ENCODE results near the gene S100A14. TPM values are rescaled to one million over a fixed set of nuclear protein-coding genes. Genes with fewer than 3 reads are reported as not detected.

The S100A14 gene
- polyA plus RNA-seq, 2 of the 4 experiments (the other 2 are of a cell fraction) = 0.21 TPM

- no peak for TF ChIP-seq CHD2 (IDR thresholded peaks at IDR 0.05; ENCODE audit: low read length, partially characterized antibody)
Observed at GRCh38 chr1:153565529-153566374, 50.4 kb downstream of the S100A14 start, which contains the start of gene S100A2 (continued).

Other genes with a start within 250 kb of the S100A14 start
- gene S100A12, start 240.7 kb downstream of the S100A14 start, polyA plus RNA-seq (2011; rRNA removed) = not detected in 2 replicates
- not detected in 3 replicates for gene S100A12, start 240.7 kb downstream of the S100A14 start, polyA plus RNA-seq (2017; fragmentation: RNase III; extraction: RNeasy Plus Mini Kit Qiagen cat#74134 plus additional on column Dnase treatment)
- not detected in 2 replicates for gene S100A8, start 225.3 kb downstream of the S100A14 start, polyA plus RNA-seq (2011; rRNA removed)
- gene S100A8, start 225.3 kb downstream of the S100A14 start, polyA plus RNA-seq (2017; fragmentation: RNase III; extraction: RNeasy Plus Mini Kit Qiagen cat#74134 plus additional on column Dnase treatment) = not detected in 3 replicates
- not detected in 2 replicates for gene S100A7A, start 199.8 kb downstream of the S100A14 start, polyA plus RNA-seq (2011; rRNA removed)
- gene S100A7A, start 199.8 kb downstream of the S100A14 start, polyA plus RNA-seq (2017; fragmentation: RNase III; extraction: RNeasy Plus Mini Kit Qiagen cat#74134 plus additional on column Dnase treatment) = not detected in 3 replicates
- gene S100A7, start 155.7 kb downstream of the S100A14 start, polyA plus RNA-seq (2011; rRNA removed) = not detected in 2 replicates
- not detected in 3 replicates for gene S100A7, start 155.7 kb downstream of the S100A14 start, polyA plus RNA-seq (2017; fragmentation: RNase III; extraction: RNeasy Plus Mini Kit Qiagen cat#74134 plus additional on column Dnase treatment)
- 898 and 1,226 TPM in 2 replicates for gene S100A6, start 80.3 kb downstream of the S100A14 start, polyA plus RNA-seq (2011; rRNA removed)
- gene S100A6, start 80.3 kb downstream of the S100A14 start, polyA plus RNA-seq (2017; fragmentation: RNase III; extraction: RNeasy Plus Mini Kit Qiagen cat#74134 plus additional on column Dnase treatment) = 2,810 to 4,567 TPM (median 3,552 TPM) in 3 replicates
- 0.48 and 0.68 TPM in 2 replicates for gene S100A5, start 75.4 kb downstream of the S100A14 start, polyA plus RNA-seq (2011; rRNA removed)
- gene S100A5, start 75.4 kb downstream of the S100A14 start, polyA plus RNA-seq (2017; fragmentation: RNase III; extraction: RNeasy Plus Mini Kit Qiagen cat#74134 plus additional on column Dnase treatment) = 0.17 to 0.57 TPM (median 0.45 TPM) in 3 replicates
- gene S100A4, start 70.5 kb downstream of the S100A14 start, polyA plus RNA-seq (2011; rRNA removed) = 590 and 814 TPM in 2 replicates
- 2,180 to 3,189 TPM (median 2,584 TPM) in 3 replicates for gene S100A4, start 70.5 kb downstream of the S100A14 start, polyA plus RNA-seq (2017; fragmentation: RNase III; extraction: RNeasy Plus Mini Kit Qiagen cat#74134 plus additional on column Dnase treatment)
- gene S100A3, start 67.1 kb downstream of the S100A14 start, polyA plus RNA-seq (2011; rRNA removed) = 25.0 and 25.4 TPM in 2 replicates
- gene S100A3, start 67.1 kb downstream of the S100A14 start, polyA plus RNA-seq (2017; fragmentation: RNase III; extraction: RNeasy Plus Mini Kit Qiagen cat#74134 plus additional on column Dnase treatment) = 71.1 to 88.9 TPM (median 74.0 TPM) in 3 replicates
- gene S100A2, start 50.5 kb downstream of the S100A14 start, polyA plus RNA-seq (2011; rRNA removed) = 5.1 and 6.0 TPM in 2 replicates
- gene S100A2, start 50.5 kb downstream of the S100A14 start, polyA plus RNA-seq (2017; fragmentation: RNase III; extraction: RNeasy Plus Mini Kit Qiagen cat#74134 plus additional on column Dnase treatment) = 13.4 to 19.5 TPM (median 15.9 TPM) in 3 replicates
- 270 and 294 TPM in 2 replicates for gene S100A16, start 3.2 kb downstream of the S100A14 start, polyA plus RNA-seq (2011; rRNA removed)
- 259 to 298 TPM (median 290 TPM) in 3 replicates for gene S100A16, start 3.2 kb downstream of the S100A14 start, polyA plus RNA-seq (2017; fragmentation: RNase III; extraction: RNeasy Plus Mini Kit Qiagen cat#74134 plus additional on column Dnase treatment)
- 98.9 and 113 TPM in 2 replicates for gene S100A13, start 11.2 kb upstream of the S100A14 start, polyA plus RNA-seq (2011; rRNA removed)
- gene S100A13, start 11.2 kb upstream of the S100A14 start, polyA plus RNA-seq (2017; fragmentation: RNase III; extraction: RNeasy Plus Mini Kit Qiagen cat#74134 plus additional on column Dnase treatment) = 107 to 146 TPM (median 129 TPM) in 3 replicates
- 0.52 and 0.59 TPM in 2 replicates for gene S100A1, start 12.1 kb upstream of the S100A14 start, polyA plus RNA-seq (2011; rRNA removed)
- gene S100A1, start 12.1 kb upstream of the S100A14 start, polyA plus RNA-seq (2017; fragmentation: RNase III; extraction: RNeasy Plus Mini Kit Qiagen cat#74134 plus additional on column Dnase treatment) = 0.67 to 0.97 TPM (median 0.88 TPM) in 3 replicates
- 81.6 and 98.1 TPM in 2 replicates for gene CHTOP, start 17.7 kb upstream of the S100A14 start, polyA plus RNA-seq (2011; rRNA removed)
- gene CHTOP, start 17.7 kb upstream of the S100A14 start, polyA plus RNA-seq (2017; fragmentation: RNase III; extraction: RNeasy Plus Mini Kit Qiagen cat#74134 plus additional on column Dnase treatment) = 76.1 to 87.8 TPM (median 79.2 TPM) in 3 replicates
- 70.1 and 71.4 TPM in 2 replicates for gene SNAPIN, start 42.4 kb upstream of the S100A14 start, polyA plus RNA-seq (2011; rRNA removed)
- 46.6 to 52.6 TPM (median 50.5 TPM) in 3 replicates for gene SNAPIN, start 42.4 kb upstream of the S100A14 start, polyA plus RNA-seq (2017; fragmentation: RNase III; extraction: RNeasy Plus Mini Kit Qiagen cat#74134 plus additional on column Dnase treatment)
- gene ILF2, start 54.7 kb upstream of the S100A14 start, polyA plus RNA-seq (2011; rRNA removed) = 285 and 339 TPM in 2 replicates
- gene ILF2, start 54.7 kb upstream of the S100A14 start, polyA plus RNA-seq (2017; fragmentation: RNase III; extraction: RNeasy Plus Mini Kit Qiagen cat#74134 plus additional on column Dnase treatment) = 245 to 257 TPM (median 249 TPM) in 3 replicates
- gene NPR1, start 62.4 kb upstream of the S100A14 start, polyA plus RNA-seq (2011; rRNA removed) = 0.34 and 0.39 TPM in 2 replicates
- gene NPR1, start 62.4 kb upstream of the S100A14 start, polyA plus RNA-seq (2017; fragmentation: RNase III; extraction: RNeasy Plus Mini Kit Qiagen cat#74134 plus additional on column Dnase treatment) = 0.96 to 1.9 TPM (median 1.7 TPM) in 3 replicates
- gene INTS3, start 111.7 kb upstream of the S100A14 start, polyA plus RNA-seq (2011; rRNA removed) = 34.1 and 44.0 TPM in 2 replicates
- 21.5 to 25.1 TPM (median 23.5 TPM) in 3 replicates for gene INTS3, start 111.7 kb upstream of the S100A14 start, polyA plus RNA-seq (2017; fragmentation: RNase III; extraction: RNeasy Plus Mini Kit Qiagen cat#74134 plus additional on column Dnase treatment)
- gene SLC27A3, start 159.1 kb upstream of the S100A14 start, polyA plus RNA-seq (2011; rRNA removed) = 1.3 TPM in 2 replicates
- 1.8 to 2.7 TPM (median 2.1 TPM) in 3 replicates for gene SLC27A3, start 159.1 kb upstream of the S100A14 start, polyA plus RNA-seq (2017; fragmentation: RNase III; extraction: RNeasy Plus Mini Kit Qiagen cat#74134 plus additional on column Dnase treatment)

All from A549 (cell line).